ENCODE measurements around the gene NPRL2. TPM values are rescaled to one million over a fixed set of nuclear protein-coding genes. Genes with fewer than 3 reads are reported as not detected.
A peak's percentile ranks its signal among the peaks of the same experiment; 100 is the strongest.

The NPRL2 gene
- total RNA-seq, 1 experiment from 2014 or later: 14.0 TPM

DNA sequence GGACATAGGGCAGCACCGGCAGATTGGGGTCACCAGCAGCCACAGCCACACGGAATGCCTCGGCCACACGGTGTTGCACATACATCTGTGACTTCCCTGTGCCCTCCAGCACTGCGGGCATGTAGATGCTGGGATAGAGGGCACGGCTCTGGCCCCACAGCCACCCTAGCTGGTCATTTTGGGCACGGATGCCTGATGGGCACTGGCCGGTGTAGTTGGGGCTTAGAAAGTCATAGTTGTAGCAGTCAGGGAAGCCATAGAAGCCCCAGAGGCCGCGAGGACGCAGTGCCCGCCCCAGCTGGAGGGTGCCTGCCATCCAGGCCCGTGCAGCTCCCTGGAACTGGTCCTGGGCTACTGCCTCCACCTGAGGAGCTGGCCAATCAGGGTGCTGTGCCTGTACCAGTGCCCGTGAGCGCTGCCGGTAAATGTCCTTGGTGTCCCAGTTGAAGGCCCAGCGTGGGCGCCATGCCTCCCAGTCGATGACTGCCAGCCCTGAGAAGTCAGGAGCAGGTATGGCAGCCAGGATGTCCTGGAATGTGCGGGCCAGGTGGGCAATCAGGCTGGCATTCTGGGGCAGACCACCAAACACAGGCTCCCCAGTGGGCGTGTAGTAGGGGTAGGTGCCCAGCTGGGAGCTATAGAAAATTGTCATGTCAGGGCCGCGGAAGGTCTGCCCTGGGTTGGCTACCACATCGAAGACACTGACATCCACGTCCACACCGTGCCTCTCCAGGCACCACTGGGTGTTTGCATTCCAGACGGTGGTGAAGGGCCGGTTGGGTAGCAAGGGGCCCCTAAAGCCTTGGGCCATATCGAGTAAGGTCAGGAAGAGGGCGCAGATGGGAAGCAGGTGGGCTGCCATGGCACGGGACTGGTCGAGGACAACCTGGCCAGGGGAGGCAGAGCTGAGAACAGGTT is 48.2 kb downstream of the NPRL2 start:
- Histone ChIP-seq H3K4me1 (peaks cover 8% of the 10 kb centered on the region; the same call in 1 of the 2 replicates), H3K27ac (no peak overlapping the region), H3K36me3 (no peaks in the 10 kb centered on the region), H3K27me3 (no peaks in the 10 kb centered on the region), H3K9me3 (replicated peaks) (no peaks in the 10 kb centered on the region), H3K4me3 (no peak overlapping the region)
- DNase-seq: no peak

DNA sequence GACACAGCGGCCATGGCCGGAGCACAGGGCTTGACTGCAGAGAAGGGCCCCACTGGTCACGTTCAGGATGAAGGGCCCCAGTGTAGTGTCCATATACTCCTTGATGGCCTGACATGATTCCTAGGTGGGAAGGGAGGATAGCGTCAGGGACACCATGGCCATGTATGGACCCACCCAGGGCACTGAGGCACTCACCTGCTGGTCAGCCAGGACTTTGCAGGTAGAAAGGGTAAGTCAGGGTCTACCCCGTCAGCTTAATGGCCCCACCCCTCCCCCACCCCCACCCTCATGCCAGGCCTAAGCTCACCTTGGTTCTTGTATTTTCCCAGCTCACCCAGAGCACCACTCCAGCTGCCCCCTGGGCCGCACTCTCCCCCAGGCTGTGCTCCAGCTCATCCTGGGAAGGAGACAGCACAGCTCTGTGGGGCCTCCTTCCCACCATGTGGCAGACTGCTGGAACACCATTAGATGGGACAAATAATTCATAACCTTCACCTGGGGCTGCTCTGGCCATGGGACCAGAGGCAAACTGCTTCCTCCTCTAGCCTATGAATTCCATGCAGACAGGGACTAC is 49.8 kb downstream of the NPRL2 start:
- no peak overlapping the region; the same call in 1 of the 2 replicates for H3K27ac ChIP-seq
- no peak overlapping the region for H3K4me3 ChIP-seq
- no peaks in the 10 kb centered on the region for H3K9me3 ChIP-seq (replicated peaks)
- H3K36me3 ChIP-seq: no peaks in the 10 kb centered on the region
- no peak for DNase-seq
- H3K27me3 ChIP-seq: no peaks in the 10 kb centered on the region
- H3K4me1 ChIP-seq: peaks cover 8% of the 10 kb centered on the region; the same call in 1 of the 2 replicates

DNA sequence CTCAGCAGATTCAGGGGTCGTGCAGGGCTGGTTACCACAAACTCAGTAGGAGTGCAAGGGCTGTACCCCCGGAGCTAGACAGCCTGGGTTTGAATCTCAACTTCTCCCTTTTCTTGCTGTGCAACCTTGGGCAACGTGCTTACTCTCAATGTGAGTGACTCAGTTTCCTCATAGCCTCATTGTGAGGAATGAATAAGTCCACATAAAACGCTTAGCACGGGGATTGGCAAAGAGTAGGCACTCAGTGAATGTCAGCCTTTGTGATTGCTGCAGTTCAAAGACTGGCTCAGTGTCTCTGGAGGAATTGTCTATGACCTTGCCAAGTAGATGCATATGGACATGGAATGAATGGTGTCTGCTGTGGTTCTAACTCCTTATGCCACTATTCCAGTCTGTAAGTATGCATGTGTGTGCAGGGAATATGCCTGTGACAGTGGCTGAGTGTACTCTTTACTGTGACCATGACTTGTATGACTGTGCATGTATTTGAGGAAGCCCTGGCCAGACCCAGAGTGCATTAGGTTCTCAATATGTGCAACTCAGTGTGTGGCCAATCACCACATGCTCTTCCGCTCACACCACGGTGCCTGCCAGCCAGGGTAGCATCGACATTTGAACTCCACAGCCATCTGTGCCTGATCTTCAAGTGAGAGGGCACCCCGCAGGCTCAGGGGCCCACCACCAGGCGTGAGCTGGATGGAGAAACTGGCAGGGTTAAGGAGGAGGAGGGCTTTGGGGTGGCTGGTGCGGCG is 50.5 kb downstream of the NPRL2 start:
- peaks cover 8% of the 10 kb centered on the region; the same call in 1 of the 2 replicates for H3K4me1 ChIP-seq
- no peaks in the 10 kb centered on the region for H3K36me3 ChIP-seq
- DNase-seq: peak; percentile 29 to 46
- H3K9me3 ChIP-seq (replicated peaks): no peaks in the 10 kb centered on the region
- H3K4me3 ChIP-seq: peak overlapping the region; percentile 70
- H3K27me3 ChIP-seq: no peaks in the 10 kb centered on the region
- peak overlapping the region; percentile 42 for H3K27ac ChIP-seq

- H3K27me3 ChIP-seq: no peaks in the 10 kb centered on the region
- peak overlapping the region; percentile 70 for H3K4me3 ChIP-seq
- H3K36me3 ChIP-seq: no peaks in the 10 kb centered on the region
- H3K27ac ChIP-seq: peak overlapping the region; percentile 42
- H3K9me3 ChIP-seq (replicated peaks): no peaks in the 10 kb centered on the region
- DNase-seq: no peak
- peaks cover 8% of the 10 kb centered on the region; the same call in 1 of the 2 replicates for H3K4me1 ChIP-seq
Measured at GRCh38 chr3:50299638-50299928, 51.0 kb downstream of the NPRL2 start.

DNA sequence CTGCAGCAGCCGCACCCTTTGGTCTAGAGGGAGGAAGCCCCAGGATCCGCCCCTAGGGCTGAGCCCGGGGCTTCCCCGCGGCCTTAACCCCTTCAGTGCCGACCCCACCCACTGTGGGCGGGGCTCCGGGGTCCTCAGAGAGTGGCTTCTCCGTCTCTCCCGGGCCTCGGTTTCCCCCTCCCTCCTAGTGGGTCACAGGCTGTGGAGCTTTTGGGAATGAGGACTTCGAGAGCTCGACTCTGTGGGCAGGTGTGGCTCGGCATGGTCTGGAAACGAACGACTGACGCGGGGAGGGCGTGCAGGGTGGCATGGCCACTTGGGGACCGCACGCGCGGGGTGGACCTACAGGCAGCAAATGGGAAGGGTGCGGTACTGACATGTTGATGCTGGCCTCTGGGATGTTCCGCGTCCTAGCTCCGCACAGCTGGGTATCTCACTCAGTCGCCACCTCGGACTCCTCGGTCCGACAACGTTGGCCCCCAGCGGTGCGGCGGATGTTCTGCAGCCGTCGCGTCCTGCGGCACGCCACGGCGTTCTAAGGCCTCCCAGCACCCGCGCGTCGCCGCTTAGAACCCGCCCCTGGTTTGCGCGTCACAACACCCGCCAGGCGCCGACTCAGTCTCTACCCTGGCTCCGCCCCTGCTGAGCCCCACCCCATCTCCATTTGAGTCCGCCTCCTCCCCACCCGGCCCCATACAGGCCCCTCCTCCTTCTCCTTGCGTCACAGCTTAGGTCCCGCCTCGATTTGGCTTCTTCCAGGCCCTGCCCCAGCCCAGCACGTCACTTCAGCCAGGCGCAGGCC is 51.5 kb downstream of the NPRL2 start, which contains the start of the genes HYAL3 and NAA80:
Gene HYAL3, minus strand, starts transcription at position 570 of the 802 bp plus-strand sequence. CDS start 3,803 bp downstream, outside the sequence.
Gene NAA80, minus strand, starts transcription at position 570 of the 802 bp plus-strand sequence. CDS start 1,942 bp downstream, outside the sequence.
- Histone ChIP-seq H3K4me1 (peaks cover 8% of the 10 kb centered on the region; the same call in 1 of the 2 replicates), H3K36me3 (no peaks in the 10 kb centered on the region), H3K27ac (peak within 1 kb of the TSS; percentile 42), H3K4me3 (peak within 1 kb of the TSS; percentile 70), H3K27me3 (no peaks in the 10 kb centered on the region), H3K9me3 (replicated peaks) (no peaks in the 10 kb centered on the region)
- DNase-seq: peak; percentile 99

DNA sequence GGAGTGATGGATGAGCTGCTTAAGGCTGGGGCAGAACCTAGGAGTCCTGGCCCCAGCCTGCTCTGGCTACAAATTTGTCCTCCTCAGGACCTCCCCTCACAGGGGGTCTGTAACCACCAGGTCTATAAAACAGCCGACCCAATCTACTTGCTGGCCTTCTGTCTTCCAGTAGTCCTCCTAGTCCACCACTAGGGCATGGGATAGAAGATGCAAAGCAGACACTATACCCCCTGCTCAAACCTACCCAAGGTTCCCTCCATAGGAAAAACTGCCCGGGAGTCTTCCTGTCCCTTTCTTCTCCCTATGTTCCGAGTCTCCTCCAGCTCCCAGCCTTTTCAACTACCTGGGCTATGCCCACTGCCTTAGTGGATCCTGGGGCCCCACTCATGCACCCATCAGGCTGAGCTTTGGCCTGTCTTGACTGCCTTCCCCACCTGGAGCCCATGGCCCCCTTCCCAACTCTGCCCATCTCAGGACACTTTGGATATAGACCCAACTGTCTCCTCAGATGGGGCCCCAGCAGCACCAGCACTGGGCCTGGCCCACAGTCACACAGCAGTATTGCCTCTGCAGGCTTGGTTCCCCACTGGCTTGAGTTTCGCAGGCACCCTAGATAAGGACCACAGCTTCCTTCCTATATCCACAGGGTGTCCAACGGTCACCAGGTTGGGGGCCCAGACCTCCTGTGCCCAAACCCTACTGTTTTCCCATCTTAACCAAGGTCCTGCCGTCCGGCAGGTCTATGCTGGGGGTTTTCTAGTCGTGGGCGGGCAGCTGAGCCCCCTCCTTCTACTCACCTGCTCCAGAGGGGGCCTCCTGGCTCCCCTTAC is 52.5 kb downstream of the NPRL2 start:
- peaks cover 8% of the 10 kb centered on the region; the same call in 1 of the 2 replicates for H3K4me1 ChIP-seq
- H3K27ac ChIP-seq: no peak overlapping the region
- no peaks in the 10 kb centered on the region for H3K9me3 ChIP-seq (replicated peaks)
- H3K4me3 ChIP-seq: peak overlapping the region; percentile 70
- H3K27me3 ChIP-seq: no peaks in the 10 kb centered on the region
- DNase-seq: no peak
- no peaks in the 10 kb centered on the region for H3K36me3 ChIP-seq

DNA sequence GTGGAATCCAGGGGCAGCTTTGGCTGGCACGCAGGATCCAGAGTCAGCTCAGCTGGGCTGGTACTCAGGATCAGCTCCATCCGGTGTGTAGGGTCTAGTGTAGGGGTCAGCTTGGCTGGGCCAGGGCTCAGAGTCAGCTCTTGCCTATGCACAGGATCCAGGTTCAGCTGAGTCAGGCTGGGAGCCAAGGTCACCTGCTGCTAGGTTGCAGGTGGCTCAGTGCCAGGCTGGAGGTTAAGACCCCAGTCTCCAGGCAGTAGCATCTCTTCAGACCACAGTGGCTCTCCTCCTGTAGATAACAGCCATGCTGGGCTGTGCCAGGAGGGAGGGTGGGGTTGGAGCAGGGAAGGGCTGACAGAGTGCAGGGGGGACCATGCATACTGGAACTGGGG is 53.2 kb downstream of the NPRL2 start:
- Histone ChIP-seq H3K36me3 (no peaks in the 10 kb centered on the region), H3K9me3 (replicated peaks) (no peaks in the 10 kb centered on the region), H3K4me3 (no peak overlapping the region), H3K27ac (no peak overlapping the region), H3K4me1 (peaks cover 8% of the 10 kb centered on the region; the same call in 1 of the 2 replicates), H3K27me3 (no peaks in the 10 kb centered on the region)
- no peak for DNase-seq

Other genes with a start within 250 kb of the NPRL2 start
- gene SEMA3F, start 195.5 kb downstream of the NPRL2 start, total RNA-seq (2014; rRNA removed; shearing (Covaris generic)): 9.3 and 11.3 TPM in 2 replicates
- 0.14 TPM in 1 of 2 replicates, not detected in the other for gene GNAT1, start 159.2 kb downstream of the NPRL2 start, total RNA-seq (2014; rRNA removed; shearing (Covaris generic))
- gene SLC38A3, start 145.5 kb downstream of the NPRL2 start, total RNA-seq (2014; rRNA removed; shearing (Covaris generic)): 1.4 and 2.9 TPM in 2 replicates
- gene GNAI2, start 114.6 kb downstream of the NPRL2 start, total RNA-seq (2014; rRNA removed; shearing (Covaris generic)): 63.8 and 64.7 TPM in 2 replicates
- gene SEMA3B, start 81.6 kb downstream of the NPRL2 start, total RNA-seq (2014; rRNA removed; shearing (Covaris generic)): 3.3 and 4.8 TPM in 2 replicates
- gene LSMEM2, start 71.7 kb downstream of the NPRL2 start, total RNA-seq (2014; rRNA removed; shearing (Covaris generic)): not detected in 2 replicates
- gene IFRD2, start 58.3 kb downstream of the NPRL2 start, total RNA-seq (2014; rRNA removed; shearing (Covaris generic)): 85.3 and 98.8 TPM in 2 replicates
- 3.6 and 4.5 TPM in 2 replicates for gene HYAL3, start 51.4 kb downstream of the NPRL2 start, total RNA-seq (2014; rRNA removed; shearing (Covaris generic))
- gene NAA80, start 51.4 kb downstream of the NPRL2 start, total RNA-seq (2014; rRNA removed; shearing (Covaris generic)): 3.2 and 3.4 TPM in 2 replicates
- 0.43 TPM in 1 of 2 replicates, not detected in the other for gene HYAL1, start 47.2 kb downstream of the NPRL2 start, total RNA-seq (2014; rRNA removed; shearing (Covaris generic))
- gene HYAL2, start 28.0 kb downstream of the NPRL2 start, total RNA-seq (2014; rRNA removed; shearing (Covaris generic)): 41.7 and 47.2 TPM in 2 replicates
- 21.2 and 26.4 TPM in 2 replicates for gene TUSC2, start 22.6 kb downstream of the NPRL2 start, total RNA-seq (2014; rRNA removed; shearing (Covaris generic))
- 11.7 and 12.7 TPM in 2 replicates for gene RASSF1, start 9.9 kb downstream of the NPRL2 start, total RNA-seq (2014; rRNA removed; shearing (Covaris generic))
- 0.73 and 0.99 TPM in 2 replicates for gene ZMYND10, start 5.0 kb downstream of the NPRL2 start, total RNA-seq (2014; rRNA removed; shearing (Covaris generic))
- 6.5 and 8.9 TPM in 2 replicates for gene CYB561D2, start 87 bp upstream of the NPRL2 start, total RNA-seq (2014; rRNA removed; shearing (Covaris generic))
- gene TMEM115, start 8.7 kb upstream of the NPRL2 start, total RNA-seq (2014; rRNA removed; shearing (Covaris generic)): 27.2 and 28.2 TPM in 2 replicates
- not detected in 2 replicates for gene CACNA2D2, start 152.9 kb upstream of the NPRL2 start, total RNA-seq (2014; rRNA removed; shearing (Covaris generic))
- gene C3orf18, start 217.0 kb upstream of the NPRL2 start, total RNA-seq (2014; rRNA removed; shearing (Covaris generic)): 1.1 and 2.4 TPM in 2 replicates
- gene HEMK1, start 218.7 kb upstream of the NPRL2 start, total RNA-seq (2014; rRNA removed; shearing (Covaris generic)): 6.2 and 6.3 TPM in 2 replicates

All from SJCRH30 (cell line).